ENCODE results near the gene GRK2.

Gene GRK2

DNA sequence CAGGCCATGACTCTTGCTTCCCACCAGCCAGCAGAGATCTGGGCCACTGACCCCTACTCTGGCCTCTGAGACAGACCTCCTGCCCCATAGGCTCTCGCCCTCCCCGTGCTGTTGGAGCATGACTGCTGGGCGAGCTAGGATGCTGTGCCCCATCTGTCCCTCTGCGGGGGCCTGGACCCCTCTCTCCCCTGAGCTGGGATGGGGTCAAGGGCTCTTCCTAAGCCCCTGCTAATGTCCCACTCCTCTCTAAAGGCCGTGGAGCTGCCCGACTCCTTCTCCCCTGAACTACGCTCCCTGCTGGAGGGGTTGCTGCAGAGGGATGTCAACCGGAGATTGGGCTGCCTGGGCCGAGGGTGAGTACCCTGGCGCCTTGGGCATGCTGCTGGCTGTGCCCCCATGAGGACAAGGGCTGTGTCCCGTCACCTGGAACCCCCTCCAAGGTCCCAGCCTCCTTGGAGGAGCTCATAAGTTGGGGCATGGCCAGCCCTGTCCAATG is 16.7 kb downstream of the GRK2 start:
- Histone ChIP-seq H3K9me3 (ENCODE audit: control insufficient read depth, low read length) (no peaks in the 10 kb centered on the region), H3K36me3 (ENCODE audit: control insufficient read depth, insufficient read depth, low read length) (peaks cover 43% of the 10 kb centered on the region), H3K4me1 (ENCODE audit: control insufficient read depth, insufficient read depth, low read length) (peaks cover 3% of the 10 kb centered on the region), H3K4me3 (ENCODE audit: insufficient read depth, low read depth, low read length) (no peak overlapping the region), H3K27ac (ENCODE audit: insufficient read depth, low read depth, low read length, poor library complexity, severe bottlenecking) (no peak overlapping the region), H3K27me3 (ENCODE audit: control insufficient read depth, insufficient read depth, low read length, poor library complexity, severe bottlenecking) (no peaks in the 10 kb centered on the region)
- 93 to 96% methylated on average over 11 of the region's 11 CpGs for WGBS, 2 experiments

DNA sequence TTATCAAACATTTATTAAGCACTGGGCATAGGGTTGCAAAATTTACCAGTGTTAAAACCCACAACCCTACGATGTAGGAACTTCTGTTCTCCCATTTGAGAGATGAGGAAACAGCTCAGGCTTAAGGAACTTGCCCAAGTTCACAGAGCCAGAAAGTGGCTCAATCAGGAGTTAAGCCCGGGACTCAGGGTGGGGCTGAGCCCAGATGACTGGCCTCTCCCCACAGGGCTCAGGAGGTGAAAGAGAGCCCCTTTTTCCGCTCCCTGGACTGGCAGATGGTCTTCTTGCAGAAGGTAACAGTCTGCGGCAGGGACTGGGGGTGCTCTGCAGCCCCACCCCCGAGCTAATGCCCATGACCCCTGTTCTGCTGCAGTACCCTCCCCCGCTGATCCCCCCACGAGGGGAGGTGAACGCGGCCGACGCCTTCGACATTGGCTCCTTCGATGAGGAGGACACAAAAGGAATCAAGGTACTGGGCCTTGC is 17.2 kb downstream of the GRK2 start:
- peaks cover 7% of the 10 kb centered on the region for H3K4me1 ChIP-seq (ENCODE audit: control insufficient read depth, insufficient read depth, low read length)
- H3K36me3 ChIP-seq (ENCODE audit: control insufficient read depth, insufficient read depth, low read length): peaks cover 43% of the 10 kb centered on the region
- H3K9me3 ChIP-seq (ENCODE audit: control insufficient read depth, low read length): no peaks in the 10 kb centered on the region
- 93 to 95% methylated on average over 13 of the region's 13 CpGs for WGBS, 2 experiments
- H3K27me3 ChIP-seq (ENCODE audit: control insufficient read depth, insufficient read depth, low read length, poor library complexity, severe bottlenecking): no peaks in the 10 kb centered on the region
- no peak overlapping the region for H3K4me3 ChIP-seq (ENCODE audit: insufficient read depth, low read depth, low read length)
- H3K27ac ChIP-seq (ENCODE audit: insufficient read depth, low read depth, low read length, poor library complexity, severe bottlenecking): no peak overlapping the region

DNA sequence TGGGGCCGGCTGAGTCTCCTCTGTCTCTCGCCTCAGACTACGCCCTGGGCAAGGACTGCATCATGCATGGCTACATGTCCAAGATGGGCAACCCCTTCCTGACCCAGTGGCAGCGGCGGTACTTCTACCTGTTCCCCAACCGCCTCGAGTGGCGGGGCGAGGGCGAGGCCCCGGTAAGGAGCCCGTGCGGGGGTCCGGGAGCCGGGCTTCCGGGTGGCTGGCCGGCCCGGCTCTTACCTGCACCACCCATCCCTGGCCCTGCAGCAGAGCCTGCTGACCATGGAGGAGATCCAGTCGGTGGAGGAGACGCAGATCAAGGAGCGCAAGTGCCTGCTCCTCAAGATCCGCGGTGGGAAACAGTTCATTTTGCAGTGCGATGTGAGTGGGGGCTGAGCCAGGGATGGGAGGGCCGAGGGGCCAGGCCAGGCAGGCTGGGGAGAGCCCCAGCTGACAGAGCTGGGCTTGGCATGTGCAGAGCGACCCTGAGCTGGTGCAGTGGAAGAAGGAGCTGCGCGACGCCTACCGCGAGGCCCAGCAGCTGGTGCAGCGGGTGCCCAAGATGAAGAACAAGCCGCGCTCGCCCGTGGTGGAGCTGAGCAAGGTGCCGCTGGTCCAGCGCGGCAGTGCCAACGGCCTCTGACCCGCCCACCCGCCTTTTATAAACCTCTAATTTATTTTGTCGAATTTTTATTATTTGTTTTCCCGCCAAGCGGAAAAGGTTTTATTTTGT is 18.7 kb downstream of the GRK2 start:
- Histone ChIP-seq H3K27me3 (ENCODE audit: control insufficient read depth, insufficient read depth, low read length, poor library complexity, severe bottlenecking) (no peaks in the 10 kb centered on the region), H3K4me3 (ENCODE audit: insufficient read depth, low read depth, low read length) (no peak overlapping the region), H3K4me1 (ENCODE audit: control insufficient read depth, insufficient read depth, low read length) (peaks cover 7% of the 10 kb centered on the region), H3K9me3 (ENCODE audit: control insufficient read depth, low read length) (no peaks in the 10 kb centered on the region), H3K27ac (ENCODE audit: insufficient read depth, low read depth, low read length, poor library complexity, severe bottlenecking) (no peak overlapping the region), H3K36me3 (ENCODE audit: control insufficient read depth, insufficient read depth, low read length) (peaks cover 42% of the 10 kb centered on the region)
- WGBS, 2 experiments: 94 to 95% methylated on average over 45 of the region's 45 CpGs

DNA sequence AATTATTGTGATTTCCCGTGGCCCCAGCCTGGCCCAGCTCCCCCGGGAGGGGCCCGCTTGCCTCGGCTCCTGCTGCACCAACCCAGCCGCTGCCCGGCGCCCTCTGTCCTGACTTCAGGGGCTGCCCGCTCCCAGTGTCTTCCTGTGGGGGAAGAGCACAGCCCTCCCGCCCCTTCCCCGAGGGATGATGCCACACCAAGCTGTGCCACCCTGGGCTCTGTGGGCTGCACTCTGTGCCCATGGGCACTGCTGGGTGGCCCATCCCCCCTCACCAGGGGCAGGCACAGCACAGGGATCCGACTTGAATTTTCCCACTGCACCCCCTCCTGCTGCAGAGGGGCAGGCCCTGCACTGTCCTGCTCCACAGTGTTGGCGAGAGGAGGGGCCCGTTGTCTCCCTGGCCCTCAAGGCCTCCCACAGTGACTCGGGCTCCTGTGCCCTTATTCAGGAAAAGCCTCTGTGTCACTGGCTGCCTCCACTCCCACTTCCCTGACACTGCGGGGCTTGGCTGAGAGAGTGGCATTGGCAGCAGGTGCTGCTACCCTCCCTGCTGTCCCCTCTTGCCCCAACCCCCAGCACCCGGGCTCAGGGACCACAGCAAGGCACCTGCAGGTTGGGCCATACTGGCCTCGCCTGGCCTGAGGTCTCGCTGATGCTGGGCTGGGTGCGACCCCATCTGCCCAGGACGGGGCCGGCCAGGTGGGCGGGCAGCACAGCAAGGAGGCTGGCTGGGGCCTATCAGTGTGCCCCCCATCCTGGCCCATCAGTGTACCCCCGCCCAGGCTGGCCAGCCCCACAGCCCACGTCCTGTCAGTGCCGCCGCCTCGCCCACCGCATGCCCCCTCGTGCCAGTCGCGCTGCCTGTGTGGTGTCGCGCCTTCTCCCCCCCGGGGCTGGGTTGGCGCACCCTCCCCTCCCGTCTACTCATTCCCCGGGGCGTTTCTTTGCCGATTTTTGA is 19.5 kb downstream of the GRK2 start:
- Histone ChIP-seq H3K9me3 (ENCODE audit: control insufficient read depth, low read length) (no peaks in the 10 kb centered on the region), H3K27me3 (ENCODE audit: control insufficient read depth, insufficient read depth, low read length, poor library complexity, severe bottlenecking) (no peaks in the 10 kb centered on the region), H3K4me3 (ENCODE audit: insufficient read depth, low read depth, low read length) (no peak overlapping the region), H3K4me1 (ENCODE audit: control insufficient read depth, insufficient read depth, low read length) (peaks cover 7% of the 10 kb centered on the region), H3K27ac (ENCODE audit: insufficient read depth, low read depth, low read length, poor library complexity, severe bottlenecking) (no peak overlapping the region), H3K36me3 (ENCODE audit: control insufficient read depth, insufficient read depth, low read length) (peaks cover 33% of the 10 kb centered on the region)
- 93 to 95% methylated on average over 39 of the region's 39 CpGs for WGBS, 2 experiments

DNA sequence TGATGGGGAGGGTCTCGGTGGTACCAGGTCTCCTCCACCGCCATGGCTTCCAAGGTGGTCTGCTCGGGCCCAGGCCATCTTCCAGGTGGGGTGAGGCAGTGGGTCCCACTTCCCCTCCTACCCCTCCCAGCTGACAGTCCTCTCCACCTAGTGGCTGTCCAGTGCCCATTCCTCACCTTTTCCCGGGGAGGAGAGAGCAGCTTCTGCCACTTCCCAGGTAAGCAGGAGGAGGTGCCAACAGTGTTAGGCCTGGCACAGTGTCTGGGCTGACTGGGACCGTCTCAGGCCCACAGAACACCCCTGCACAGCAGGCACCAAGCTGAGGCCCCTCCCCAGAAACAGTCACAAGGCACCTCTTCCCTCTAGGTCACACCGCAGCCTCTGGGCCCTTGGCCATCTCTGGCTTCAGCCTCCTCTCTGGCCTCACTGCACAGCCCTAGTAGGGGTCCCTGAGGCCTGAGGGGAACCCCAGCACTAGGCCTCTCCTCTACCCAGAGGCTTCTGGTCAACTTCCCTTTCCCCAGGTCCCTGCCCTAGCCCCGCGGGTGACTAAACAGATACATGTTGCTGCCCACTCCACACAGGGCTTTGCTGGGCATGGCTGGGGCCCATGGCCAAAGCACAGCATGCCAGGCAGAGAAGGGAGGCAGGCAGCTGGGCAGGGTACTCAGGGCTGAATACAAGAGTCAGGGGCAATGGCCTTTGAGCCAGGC is 20.5 kb downstream of the GRK2 start:
- H3K4me1 ChIP-seq (ENCODE audit: control insufficient read depth, insufficient read depth, low read length): peaks cover 7% of the 10 kb centered on the region
- H3K9me3 ChIP-seq (ENCODE audit: control insufficient read depth, low read length): no peaks in the 10 kb centered on the region
- peaks cover 28% of the 10 kb centered on the region for H3K36me3 ChIP-seq (ENCODE audit: control insufficient read depth, insufficient read depth, low read length)
- no peaks in the 10 kb centered on the region for H3K27me3 ChIP-seq (ENCODE audit: control insufficient read depth, insufficient read depth, low read length, poor library complexity, severe bottlenecking)
- H3K4me3 ChIP-seq (ENCODE audit: insufficient read depth, low read depth, low read length): no peak overlapping the region
- H3K27ac ChIP-seq (ENCODE audit: insufficient read depth, low read depth, low read length, poor library complexity, severe bottlenecking): no peak overlapping the region
- WGBS, 2 experiments: 92 to 94% methylated on average over 8 of the region's 8 CpGs

DNA sequence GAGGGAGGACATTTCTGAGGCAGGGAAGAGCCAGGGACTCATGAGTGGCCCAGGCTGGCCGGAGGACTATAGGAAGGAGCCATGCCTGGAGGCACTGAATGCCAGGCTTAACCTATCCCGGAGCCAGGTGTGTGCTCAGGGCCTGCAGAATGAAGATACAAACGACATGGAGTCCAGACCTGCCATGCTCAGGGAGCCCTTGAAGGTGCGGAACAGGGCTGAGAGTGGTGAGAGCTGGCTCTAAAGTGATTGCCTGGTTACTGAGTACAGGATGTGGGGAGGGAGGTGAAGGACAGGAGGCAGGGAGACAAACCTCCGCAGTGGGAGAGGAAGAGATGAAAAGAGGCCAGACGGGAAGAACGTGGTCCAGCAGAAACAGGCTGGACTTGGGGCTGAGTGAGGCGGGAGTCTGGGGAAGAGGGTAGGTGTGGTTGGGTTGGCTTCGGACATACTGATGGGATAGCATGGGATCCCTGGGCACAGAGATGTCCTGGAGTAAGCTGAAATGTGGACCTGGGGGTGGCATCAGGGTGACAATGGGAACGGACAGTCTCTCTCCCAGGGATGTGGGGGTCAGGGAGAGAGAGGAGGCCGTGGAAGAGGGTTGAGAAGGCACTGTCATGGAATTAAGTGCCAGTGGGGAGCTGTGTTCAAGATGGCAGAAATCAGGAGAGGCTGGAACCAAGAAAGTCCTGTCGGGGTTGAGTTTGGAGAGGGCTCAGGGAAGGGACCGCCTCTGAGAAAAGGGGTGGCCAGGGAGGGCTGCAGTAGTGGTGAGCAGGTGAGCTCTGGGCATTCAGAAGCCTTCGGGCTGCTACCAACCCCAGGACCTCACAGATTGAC is 21.3 kb downstream of the GRK2 start:
- peak overlapping the region; percentile 90 for H3K27ac ChIP-seq (ENCODE audit: insufficient read depth, low read depth, low read length, poor library complexity, severe bottlenecking)
- H3K9me3 ChIP-seq (ENCODE audit: control insufficient read depth, low read length): no peaks in the 10 kb centered on the region
- H3K36me3 ChIP-seq (ENCODE audit: control insufficient read depth, insufficient read depth, low read length): peaks cover 22% of the 10 kb centered on the region
- WGBS, 2 experiments: 93% methylated on average over 14 of the region's 14 CpGs
- H3K4me3 ChIP-seq (ENCODE audit: insufficient read depth, low read depth, low read length): peak overlapping the region; percentile 91
- no peaks in the 10 kb centered on the region for H3K27me3 ChIP-seq (ENCODE audit: control insufficient read depth, insufficient read depth, low read length, poor library complexity, severe bottlenecking)
- peaks cover 7% of the 10 kb centered on the region for H3K4me1 ChIP-seq (ENCODE audit: control insufficient read depth, insufficient read depth, low read length)

DNA sequence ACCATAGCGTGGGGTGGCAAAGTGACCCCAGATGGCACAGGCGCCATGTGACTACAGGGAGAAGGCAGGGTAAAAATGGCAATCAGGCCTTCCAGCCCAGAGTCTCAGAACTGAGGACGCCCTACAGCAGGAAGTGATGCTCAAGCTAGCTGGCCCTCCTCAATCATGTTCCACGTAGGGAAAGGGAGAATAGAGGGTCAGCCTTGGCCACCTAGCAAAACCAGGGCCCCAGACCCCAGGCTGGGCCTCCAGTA is 21.9 kb downstream of the GRK2 start:
- H3K4me1 ChIP-seq (ENCODE audit: control insufficient read depth, insufficient read depth, low read length): peaks cover 7% of the 10 kb centered on the region
- H3K4me3 ChIP-seq (ENCODE audit: insufficient read depth, low read depth, low read length): peak overlapping the region; percentile 91
- WGBS, 2 experiments: 59 to 68% methylated on average over 4 of the region's 4 CpGs
- peak overlapping the region; percentile 90 for H3K27ac ChIP-seq (ENCODE audit: insufficient read depth, low read depth, low read length, poor library complexity, severe bottlenecking)
- peaks cover 17% of the 10 kb centered on the region for H3K36me3 ChIP-seq (ENCODE audit: control insufficient read depth, insufficient read depth, low read length)
- no peaks in the 10 kb centered on the region for H3K9me3 ChIP-seq (ENCODE audit: control insufficient read depth, low read length)
- no peaks in the 10 kb centered on the region for H3K27me3 ChIP-seq (ENCODE audit: control insufficient read depth, insufficient read depth, low read length, poor library complexity, severe bottlenecking)

DNA sequence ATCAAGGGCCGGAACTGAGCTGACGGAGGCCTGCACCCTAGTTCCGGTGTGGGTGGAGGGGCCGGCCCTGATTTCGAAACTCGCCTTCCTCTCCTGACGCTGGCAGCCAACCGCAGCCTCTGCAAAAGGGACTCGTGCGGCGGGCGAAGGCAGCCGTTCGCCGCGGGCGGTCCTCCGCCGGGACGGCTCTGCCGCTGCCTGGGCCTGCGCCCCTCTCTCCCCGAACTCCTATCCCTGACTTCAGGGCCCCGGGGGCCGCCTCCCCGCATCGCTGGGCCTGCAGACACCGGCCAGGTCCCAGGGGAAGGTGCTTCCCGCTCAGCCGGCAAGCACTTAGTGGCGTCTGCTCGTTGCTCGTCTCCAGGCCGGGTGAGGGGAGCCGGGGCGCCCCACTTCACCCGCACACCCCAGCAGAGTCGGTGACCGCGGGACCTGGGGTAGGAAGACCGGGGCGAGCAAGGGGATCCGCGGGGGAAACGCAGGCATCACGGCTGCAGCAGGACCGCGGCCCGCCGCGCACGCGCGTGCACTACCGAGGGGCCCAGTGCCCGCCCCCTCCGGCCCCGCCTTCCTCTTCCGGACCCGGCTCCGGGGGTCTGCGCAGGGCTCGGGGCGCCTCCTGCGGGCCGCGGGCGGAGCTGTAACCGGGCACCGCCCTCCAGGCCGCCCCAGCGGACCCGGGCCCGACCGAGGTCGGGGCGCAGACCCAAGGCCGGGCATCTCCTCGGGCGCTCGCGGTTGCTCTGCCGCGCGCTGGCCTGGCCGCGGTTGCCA is 22.4 kb downstream of the GRK2 start:
- H3K36me3 ChIP-seq (ENCODE audit: control insufficient read depth, insufficient read depth, low read length): peaks cover 12% of the 10 kb centered on the region
- 1% methylated on average over 87 of the region's 87 CpGs for WGBS, 2 experiments

DNA sequence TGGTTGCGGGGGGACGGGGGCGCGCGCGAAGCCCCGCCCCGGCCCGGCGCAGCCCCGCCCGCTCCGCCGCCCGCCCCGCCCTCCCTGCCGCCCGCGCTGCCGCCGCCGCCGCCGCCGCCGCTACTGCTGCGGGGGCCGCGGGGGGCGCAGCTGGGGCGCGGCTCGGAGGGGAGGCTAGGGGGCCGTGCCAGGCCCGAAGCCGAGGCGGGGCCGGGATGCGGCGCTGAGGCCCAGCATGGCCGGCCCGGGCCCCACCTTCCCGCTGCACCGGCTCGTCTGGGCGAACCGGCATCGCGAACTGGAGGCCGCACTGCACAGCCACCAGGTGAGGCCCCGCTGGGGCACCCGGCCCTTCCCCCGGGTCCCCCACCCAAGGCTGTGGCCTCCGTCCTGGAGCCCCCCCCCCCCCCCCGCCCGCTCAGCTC is 23.0 kb downstream of the GRK2 start, which contains the start of gene ANKRD13D:
Gene ANKRD13D, plus strand, starts transcription at position 78 of the 425 bp plus-strand sequence. Its CDS starts 158 bp downstream, at position 236.
- Histone ChIP-seq H3K4me1 (ENCODE audit: control insufficient read depth, insufficient read depth, low read length) (peaks cover 7% of the 10 kb centered on the region), H3K4me3 (ENCODE audit: insufficient read depth, low read depth, low read length) (peak within 1 kb of the TSS; percentile 91), H3K36me3 (ENCODE audit: control insufficient read depth, insufficient read depth, low read length) (peaks cover 6% of the 10 kb centered on the region), H3K9me3 (ENCODE audit: control insufficient read depth, low read length) (no peaks in the 10 kb centered on the region), H3K27me3 (ENCODE audit: control insufficient read depth, insufficient read depth, low read length, poor library complexity, severe bottlenecking) (no peaks in the 10 kb centered on the region), H3K27ac (ENCODE audit: insufficient read depth, low read depth, low read length, poor library complexity, severe bottlenecking) (peak within 1 kb of the TSS; percentile 90)
- 0% methylated on average over 56 of the region's 56 CpGs for WGBS, 2 experiments

More for the DNA sequence above, 22.4 kb downstream of the GRK2 start:
- Histone ChIP-seq H3K27me3 (ENCODE audit: control insufficient read depth, insufficient read depth, low read length, poor library complexity, severe bottlenecking) (no peaks in the 10 kb centered on the region), H3K4me1 (ENCODE audit: control insufficient read depth, insufficient read depth, low read length) (peaks cover 7% of the 10 kb centered on the region), H3K27ac (ENCODE audit: insufficient read depth, low read depth, low read length, poor library complexity, severe bottlenecking) (peak overlapping the region; percentile 90), H3K4me3 (ENCODE audit: insufficient read depth, low read depth, low read length) (peak overlapping the region; percentile 91), H3K9me3 (ENCODE audit: control insufficient read depth, low read length) (no peaks in the 10 kb centered on the region)
